Measurements from ENCODE around the gene NOL9. TPM values are rescaled to one million over a fixed set of nuclear protein-coding genes. Genes with fewer than 3 reads are reported as not detected.

The NOL9 gene
- total RNA-seq, 1 donor from 2014 or later: 14.2 TPM

DNA sequence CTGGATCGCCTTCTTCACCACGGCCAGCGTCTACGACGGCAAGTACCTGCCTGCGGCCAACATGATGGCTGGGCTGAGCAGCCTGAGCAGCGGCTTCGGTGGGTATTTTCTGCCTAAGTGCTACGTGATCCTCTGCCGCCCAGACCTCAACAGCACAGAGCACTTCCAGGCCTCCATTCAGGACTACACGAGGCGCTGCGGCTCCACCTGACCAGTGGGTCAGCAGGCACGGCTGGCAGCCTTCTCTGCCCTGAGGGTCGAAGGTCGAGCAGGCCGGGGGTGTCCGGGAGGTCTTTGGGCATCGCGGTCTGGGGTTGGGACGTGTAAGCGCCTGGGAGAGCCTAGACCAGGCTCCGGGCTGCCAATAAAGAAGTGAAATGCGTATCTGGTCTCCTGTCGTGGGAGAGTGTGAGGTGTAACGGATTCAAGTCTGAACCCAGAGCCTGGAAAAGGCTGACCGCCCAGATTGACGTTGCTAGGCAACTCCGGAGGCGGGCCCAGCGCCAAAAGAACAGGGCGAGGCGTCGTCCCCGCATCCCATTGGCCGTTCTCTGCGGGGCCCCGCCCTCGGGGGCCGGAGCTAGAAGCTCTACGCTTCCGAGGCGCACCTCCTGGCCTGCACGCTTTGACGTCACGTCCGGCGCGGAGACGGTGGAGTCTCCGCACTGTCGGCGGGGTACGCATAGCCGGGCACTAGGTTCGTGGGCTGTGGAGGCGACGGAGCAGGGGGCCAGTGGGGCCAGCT lies 25.2 kb upstream of the NOL9 start, which contains the start of gene ZBTB48:
ZBTB48 (plus strand) TSS at position 621 of the 745 bp plus-strand sequence. CDS start 616 bp downstream, outside the sequence.
- Histone ChIP-seq H3K4me3 (ENCODE audit: low read depth, low read length) (peak within 1 kb of the TSS; percentile 88), H3K36me3 (ENCODE audit: control insufficient read depth, insufficient read depth, low read length) (no peaks in the 10 kb centered on the region), H3K27me3 (ENCODE audit: control insufficient read depth, insufficient read depth, low read length) (no peaks in the 10 kb centered on the region)
- FAIRE-seq: no peak
- TF ChIP-seq, protein P1, sequence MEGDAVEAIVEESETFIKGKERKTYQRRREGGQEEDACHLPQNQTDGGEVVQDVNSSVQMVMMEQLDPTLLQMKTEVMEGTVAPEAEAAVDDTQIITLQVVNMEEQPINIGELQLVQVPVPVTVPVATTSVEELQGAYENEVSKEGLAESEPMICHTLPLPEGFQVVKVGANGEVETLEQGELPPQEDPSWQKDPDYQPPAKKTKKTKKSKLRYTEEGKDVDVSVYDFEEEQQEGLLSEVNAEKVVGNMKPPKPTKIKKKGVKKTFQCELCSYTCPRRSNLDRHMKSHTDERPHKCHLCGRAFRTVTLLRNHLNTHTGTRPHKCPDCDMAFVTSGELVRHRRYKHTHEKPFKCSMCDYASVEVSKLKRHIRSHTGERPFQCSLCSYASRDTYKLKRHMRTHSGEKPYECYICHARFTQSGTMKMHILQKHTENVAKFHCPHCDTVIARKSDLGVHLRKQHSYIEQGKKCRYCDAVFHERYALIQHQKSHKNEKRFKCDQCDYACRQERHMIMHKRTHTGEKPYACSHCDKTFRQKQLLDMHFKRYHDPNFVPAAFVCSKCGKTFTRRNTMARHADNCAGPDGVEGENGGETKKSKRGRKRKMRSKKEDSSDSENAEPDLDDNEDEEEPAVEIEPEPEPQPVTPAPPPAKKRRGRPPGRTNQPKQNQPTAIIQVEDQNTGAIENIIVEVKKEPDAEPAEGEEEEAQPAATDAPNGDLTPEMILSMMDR (IDR thresholded peaks at IDR 0.05; ENCODE audit: insufficient read depth, low read length, severe bottlenecking): no peak
- DNase-seq (ENCODE audit: low read depth): peak; percentile 93

DNA sequence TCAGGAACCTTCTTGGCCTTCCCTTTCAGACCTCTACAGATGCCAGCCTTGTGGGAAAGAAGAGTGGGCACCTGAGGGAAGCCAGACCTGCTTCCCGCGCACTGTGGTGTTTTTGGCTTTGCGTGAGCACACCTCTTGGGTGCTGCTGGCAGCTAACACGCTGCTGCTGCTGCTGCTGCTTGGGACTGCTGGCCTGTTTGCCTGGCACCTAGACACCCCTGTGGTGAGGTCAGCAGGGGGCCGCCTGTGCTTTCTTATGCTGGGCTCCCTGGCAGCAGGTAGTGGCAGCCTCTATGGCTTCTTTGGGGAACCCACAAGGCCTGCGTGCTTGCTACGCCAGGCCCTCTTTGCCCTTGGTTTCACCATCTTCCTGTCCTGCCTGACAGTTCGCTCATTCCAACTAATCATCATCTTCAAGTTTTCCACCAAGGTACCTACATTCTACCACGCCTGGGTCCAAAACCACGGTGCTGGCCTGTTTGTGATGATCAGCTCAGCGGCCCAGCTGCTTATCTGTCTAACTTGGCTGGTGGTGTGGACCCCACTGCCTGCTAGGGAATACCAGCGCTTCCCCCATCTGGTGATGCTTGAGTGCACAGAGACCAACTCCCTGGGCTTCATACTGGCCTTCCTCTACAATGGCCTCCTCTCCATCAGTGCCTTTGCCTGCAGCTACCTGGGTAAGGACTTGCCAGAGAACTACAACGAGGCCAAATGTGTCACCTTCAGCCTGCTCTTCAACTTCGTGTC lies 24.5 kb upstream of the NOL9 start:
- no peak for DNase-seq (ENCODE audit: low read depth)
- no peak for FAIRE-seq
- Histone ChIP-seq H3K36me3 (ENCODE audit: control insufficient read depth, insufficient read depth, low read length) (no peaks in the 10 kb centered on the region), H3K4me3 (ENCODE audit: low read depth, low read length) (no peak overlapping the region), H3K27me3 (ENCODE audit: control insufficient read depth, insufficient read depth, low read length) (no peaks in the 10 kb centered on the region)
- TF ChIP-seq, protein P1 (IDR thresholded peaks at IDR 0.05; ENCODE audit: insufficient read depth, low read length, severe bottlenecking): no peak

DNA sequence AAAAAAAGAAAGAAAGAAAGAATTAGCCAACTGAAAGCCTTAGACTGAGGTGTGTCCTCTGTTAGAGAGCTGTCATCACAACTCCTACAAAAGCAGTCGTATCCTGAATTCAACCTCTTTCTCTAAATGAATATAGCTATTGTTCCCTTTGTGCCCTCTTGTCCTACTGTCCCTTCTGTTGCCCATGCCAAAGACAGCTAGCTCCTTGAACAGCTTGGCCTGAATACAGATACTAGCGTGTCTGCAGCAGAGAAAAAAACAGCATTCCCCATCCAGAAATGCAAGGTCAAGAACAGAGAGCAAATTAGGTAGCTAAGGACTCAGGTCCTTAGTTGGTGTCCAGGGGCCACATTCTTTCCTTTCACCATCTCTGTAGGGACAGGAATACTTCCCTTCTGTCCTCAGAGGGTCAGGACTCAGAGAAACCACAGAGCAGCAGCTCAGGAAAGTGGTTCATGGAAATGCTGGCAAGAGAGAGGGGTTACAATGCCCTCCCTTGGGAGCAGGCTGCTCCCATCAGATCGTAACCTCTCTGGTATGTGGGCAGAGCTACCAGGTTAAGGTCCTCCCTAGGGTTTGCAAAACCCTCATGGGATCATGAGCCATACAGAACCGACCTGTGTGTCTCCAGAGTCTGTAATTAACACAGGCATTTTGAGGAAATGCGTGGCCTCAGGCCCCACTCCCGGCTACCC lies 23.7 kb upstream of the NOL9 start:
- TF ChIP-seq, protein P1 (IDR thresholded peaks at IDR 0.05; ENCODE audit: insufficient read depth, low read length, severe bottlenecking): no peak
- peak; percentile 18 for FAIRE-seq
- Histone ChIP-seq H3K27me3 (ENCODE audit: control insufficient read depth, insufficient read depth, low read length) (no peaks in the 10 kb centered on the region), H3K36me3 (ENCODE audit: control insufficient read depth, insufficient read depth, low read length) (no peaks in the 10 kb centered on the region), H3K4me3 (ENCODE audit: low read depth, low read length) (no peak overlapping the region)
- DNase-seq (ENCODE audit: low read depth): no peak

DNA sequence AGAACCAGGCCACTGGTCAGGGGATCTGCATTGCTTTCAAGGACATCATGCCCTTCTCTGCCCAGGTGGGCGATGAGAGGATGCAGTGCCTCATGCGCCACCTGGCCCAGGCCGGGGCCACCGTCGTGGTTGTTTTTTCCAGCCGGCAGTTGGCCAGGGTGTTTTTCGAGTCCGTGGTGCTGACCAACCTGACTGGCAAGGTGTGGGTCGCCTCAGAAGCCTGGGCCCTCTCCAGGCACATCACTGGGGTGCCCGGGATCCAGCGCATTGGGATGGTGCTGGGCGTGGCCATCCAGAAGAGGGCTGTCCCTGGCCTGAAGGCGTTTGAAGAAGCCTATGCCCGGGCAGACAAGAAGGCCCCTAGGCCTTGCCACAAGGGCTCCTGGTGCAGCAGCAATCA lies 20.5 kb upstream of the NOL9 start:
- DNase-seq (ENCODE audit: low read depth) (no peak), FAIRE-seq (no peak)
- Histone ChIP-seq H3K36me3 (ENCODE audit: control insufficient read depth, insufficient read depth, low read length) (no peaks in the 10 kb centered on the region), H3K27me3 (ENCODE audit: control insufficient read depth, insufficient read depth, low read length) (no peaks in the 10 kb centered on the region), H3K4me3 (ENCODE audit: low read depth, low read length) (no peak overlapping the region)
- TF ChIP-seq, protein P1 (IDR thresholded peaks at IDR 0.05; ENCODE audit: insufficient read depth, low read length, severe bottlenecking): no peak

DNA sequence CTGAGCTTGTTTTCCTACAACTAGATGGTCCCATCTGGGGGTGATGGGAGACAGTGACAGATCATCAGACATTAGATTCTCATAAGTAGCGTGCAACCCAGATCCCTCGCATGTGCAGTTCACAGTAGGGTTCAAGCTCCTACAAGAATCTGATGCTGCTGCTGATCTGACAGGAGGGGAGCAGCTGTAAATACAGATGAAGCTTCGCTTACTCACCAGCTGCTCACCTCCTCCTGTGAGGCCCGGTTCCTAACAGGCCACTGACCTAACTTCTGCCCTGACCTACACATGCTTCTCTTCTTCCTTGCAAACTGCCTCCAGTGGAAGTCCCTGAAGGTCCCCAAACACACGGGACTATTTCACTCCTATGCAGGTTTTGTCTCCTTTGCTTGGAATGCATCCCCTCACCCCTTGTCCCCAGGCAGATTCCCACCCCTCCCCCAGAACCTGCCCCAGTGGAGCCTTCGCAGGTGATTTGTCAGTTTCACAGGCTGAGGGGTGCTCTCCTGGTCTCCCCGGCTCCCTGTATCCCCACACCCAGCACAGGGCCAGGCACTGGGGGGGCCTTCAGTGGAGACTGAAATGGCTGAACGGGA lies 19.8 kb upstream of the NOL9 start:
- H3K4me3 ChIP-seq (ENCODE audit: low read depth, low read length): no peak overlapping the region
- DNase-seq (ENCODE audit: low read depth) (no peak), FAIRE-seq (no peak)
- no peaks in the 10 kb centered on the region for H3K36me3 ChIP-seq (ENCODE audit: control insufficient read depth, insufficient read depth, low read length)
- TF ChIP-seq, protein P1 (IDR thresholded peaks at IDR 0.05; ENCODE audit: insufficient read depth, low read length, severe bottlenecking): no peak
- no peaks in the 10 kb centered on the region for H3K27me3 ChIP-seq (ENCODE audit: control insufficient read depth, insufficient read depth, low read length)

Measured in bronchial epithelial cell (primary cell).